ELR (cell line): Measurements from ENCODE around the gene BAG3.

Source experiments
- DNase-seq: peaks from one replicate; pipeline ENCODE4 v3.0.0-alpha.2; 2015; ENCODE audit warnings: low read depth

BAG3 gene

GRCh38 chr10:119667562-119668328, 16.6 kb downstream of the BAG3 start:
- DNase-seq = peak; percentile 99

DNA sequence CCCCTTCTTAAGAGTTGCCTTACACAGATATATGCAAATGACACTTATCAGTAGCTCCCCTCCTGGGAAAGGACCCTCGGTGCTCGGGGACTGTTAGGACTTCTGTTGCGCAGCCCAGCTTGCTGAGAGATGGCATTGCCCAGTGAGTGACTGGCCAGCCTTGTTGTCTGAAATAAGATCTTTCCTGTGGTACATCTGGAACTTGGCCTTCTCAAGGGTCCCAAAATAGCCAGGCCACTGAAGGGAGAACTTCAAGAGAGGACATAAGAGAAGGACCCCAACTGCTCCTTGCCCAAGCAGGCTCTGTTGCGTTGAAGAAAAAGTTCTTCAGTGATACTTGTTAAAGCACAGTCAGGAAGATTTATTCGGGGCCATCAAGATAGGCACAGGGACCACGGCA, 17.3 kb downstream of the BAG3 start:
- DNase-seq = no peak

DNA sequence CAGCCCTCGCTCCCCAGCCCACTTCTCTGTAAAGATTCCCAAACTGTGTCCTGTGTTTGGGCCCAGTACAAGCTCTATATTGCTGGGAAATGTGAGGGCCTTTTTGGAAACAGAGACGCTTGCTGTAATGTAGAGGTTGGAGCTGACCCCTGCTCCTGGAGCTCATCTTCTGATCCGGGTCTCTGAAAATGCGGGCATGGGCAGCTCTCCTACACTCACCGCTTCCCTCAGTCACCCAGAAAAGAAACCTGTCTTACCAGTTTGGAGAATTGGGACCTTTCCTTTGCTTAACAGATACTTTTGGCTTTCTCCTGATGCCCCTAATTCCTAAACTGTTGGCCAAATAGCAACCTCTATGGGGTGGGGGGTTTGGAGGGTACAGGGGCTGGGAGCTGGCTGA, 18.2 kb downstream of the BAG3 start:
- no peak for DNase-seq

- DNase-seq = no peak
Measured at GRCh38 chr10:119669975-119670640, 18.9 kb downstream of the BAG3 start.

DNA sequence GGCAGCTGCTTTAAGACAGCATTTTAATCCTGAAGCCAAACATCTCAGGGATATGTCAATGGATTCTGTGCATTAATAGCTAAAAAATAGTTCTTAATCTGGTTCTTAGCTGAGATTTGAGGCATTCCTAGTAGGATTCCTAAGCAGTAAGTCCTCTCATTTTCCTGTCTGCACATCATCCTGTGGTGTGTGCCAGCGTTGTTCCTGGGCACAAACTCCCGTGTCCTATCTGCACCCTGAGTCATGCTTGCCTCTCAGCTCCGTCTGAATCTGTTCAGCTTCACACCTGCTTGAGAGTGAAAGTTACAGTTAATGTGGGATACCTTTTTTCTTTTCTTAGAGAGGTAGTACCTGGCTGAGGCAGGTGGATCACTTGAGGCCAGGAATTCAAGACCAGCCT, 19.5 kb downstream of the BAG3 start:
- peak; percentile 69 for DNase-seq

DNA sequence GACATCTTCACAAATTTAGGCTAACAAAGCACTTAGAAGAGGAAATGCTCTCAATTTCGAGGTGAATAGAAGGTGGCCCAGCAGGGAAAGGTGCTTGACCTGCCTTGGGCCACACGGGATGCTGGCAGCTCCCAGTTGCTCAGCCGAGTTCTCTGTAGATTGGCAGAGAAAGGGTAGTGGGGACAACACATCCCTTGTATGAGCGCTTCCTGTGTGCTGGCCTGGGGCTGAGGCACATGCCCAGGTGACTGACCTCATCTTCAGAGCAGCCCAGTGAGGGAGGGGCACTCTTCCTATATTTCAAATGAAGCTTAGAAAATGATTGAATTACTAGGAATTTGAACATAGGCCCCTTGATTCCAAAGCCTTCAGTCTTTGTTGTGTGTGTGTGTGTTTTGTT, 20.2 kb downstream of the BAG3 start:
- DNase-seq = no peak

- no peak for DNase-seq
Measured at GRCh38 chr10:119672291-119672690, 21.1 kb downstream of the BAG3 start.

GRCh38 chr10:119673271-119673670, 22.1 kb downstream of the BAG3 start:
- DNase-seq = no peak

- DNase-seq = peak; percentile 61
Measured at GRCh38 chr10:119675483-119676170, 24.4 kb downstream of the BAG3 start.

- DNase-seq = no peak
Measured at GRCh38 chr10:119677126-119677525, 25.9 kb downstream of the BAG3 start.

GRCh38 chr10:119677904-119678755, 26.9 kb downstream of the BAG3 start:
- DNase-seq = peak; percentile 57

DNA sequence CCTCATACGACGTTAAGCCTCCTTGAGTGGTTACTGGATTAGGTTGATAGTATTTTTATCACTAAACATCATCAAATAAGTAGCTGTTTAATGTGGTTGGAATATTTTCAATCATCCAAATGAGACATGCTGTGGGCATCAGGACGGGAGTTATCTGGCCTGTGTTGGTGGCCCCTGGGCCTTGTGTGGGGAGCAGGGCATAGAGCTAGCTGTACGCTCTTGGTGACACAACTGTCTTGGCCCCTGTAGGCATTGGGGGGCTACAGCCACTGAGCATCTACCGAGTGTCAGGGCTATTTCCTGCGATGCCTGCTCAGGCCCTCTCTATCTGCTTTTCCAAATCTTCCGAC, 28.3 kb downstream of the BAG3 start:
- DNase-seq = no peak

- DNase-seq = peak; percentile 95
Measured at GRCh38 chr10:119680050-119680449, 28.9 kb downstream of the BAG3 start.

GRCh38 chr10:119680650-119681081, 29.5 kb downstream of the BAG3 start:
- peak; percentile 48 for DNase-seq

DNA sequence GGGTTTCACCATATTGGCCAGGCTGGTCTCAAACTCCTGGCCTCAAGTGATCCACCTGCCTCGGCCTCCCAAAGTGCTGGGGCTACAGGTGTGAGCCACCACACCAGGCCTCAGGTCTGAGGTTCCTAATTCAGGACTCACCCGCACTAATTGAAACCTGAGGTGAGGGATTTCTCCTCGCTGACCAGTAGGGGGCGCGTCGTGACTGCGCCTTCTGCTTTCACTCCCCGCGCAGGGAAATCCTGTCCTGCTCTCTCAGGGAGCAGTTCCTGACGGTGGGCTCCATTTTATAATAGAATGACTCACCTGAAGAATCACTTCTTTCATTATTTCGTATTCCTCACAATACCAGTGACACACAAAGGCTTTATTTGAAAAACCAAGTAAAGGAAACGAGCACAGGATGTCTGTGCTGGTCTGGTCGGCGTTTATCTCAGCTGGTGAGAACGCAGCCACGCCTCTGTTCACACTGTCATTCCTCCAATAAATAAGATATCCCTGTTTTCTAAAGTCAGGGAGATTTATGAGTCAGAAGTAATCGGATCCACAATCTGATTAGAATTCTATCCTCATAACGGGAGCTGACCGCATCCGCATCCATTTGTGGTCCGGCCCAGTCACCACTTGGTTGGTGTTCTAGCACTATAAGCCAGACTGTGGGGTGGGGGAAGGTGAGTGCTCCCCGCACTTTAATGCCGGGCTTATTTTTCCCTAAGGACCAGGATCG, 35.4 kb downstream of the BAG3 start:
- peak; percentile 99 for DNase-seq

DNA sequence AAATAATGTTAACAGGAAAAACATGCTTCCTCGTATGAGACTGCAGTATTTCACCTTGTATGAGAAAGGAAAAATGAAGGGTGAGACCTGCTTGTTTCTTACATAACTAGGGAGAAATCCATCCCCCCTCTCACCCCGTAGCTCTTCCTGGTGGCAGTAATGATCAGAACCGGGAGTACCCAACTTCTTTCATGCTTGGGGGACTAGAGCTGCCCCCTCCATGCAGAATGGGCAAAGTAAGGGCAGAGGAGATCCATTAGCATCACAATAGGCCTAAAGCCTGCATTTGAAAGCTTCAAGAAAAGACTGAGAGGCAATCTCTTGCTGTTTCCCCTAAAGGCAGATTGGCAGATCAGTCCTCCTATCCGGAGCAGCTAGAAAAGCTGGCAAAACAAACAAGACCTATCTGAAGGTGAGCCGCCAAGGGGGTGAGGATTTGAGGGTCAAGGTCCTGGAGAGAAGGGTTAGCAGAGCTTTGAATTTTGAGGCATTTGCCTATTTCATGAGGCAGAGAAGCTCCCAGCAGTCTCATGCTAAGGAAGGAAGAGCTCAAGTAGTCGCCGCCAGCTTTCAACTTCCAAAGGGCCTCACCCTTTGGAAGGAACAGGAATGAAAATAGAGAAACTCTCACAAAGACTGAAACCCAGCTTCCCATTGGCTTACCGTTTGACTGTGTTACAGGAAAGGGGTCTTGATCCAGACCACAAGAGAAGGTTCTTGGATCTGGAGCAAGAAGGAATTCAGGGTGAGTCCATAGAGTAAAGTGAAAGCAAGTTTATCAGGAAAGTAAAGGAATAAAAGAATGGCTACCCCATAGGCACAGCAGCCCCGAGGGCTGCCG, 36.2 kb downstream of the BAG3 start:
- peak; percentile 61 for DNase-seq

- no peak for DNase-seq
Measured at GRCh38 chr10:119688033-119688508, 36.9 kb downstream of the BAG3 start.

GRCh38 chr10:119689016-119689580, 37.9 kb downstream of the BAG3 start:
- DNase-seq = no peak

GRCh38 chr10:119691726-119692125, 40.5 kb downstream of the BAG3 start:
- no peak for DNase-seq
